OCI-LY3 (cell line): ENCODE data around the gene TMEM54.

ENCODE experiments used
- CTCF ChIP-seq: fragments of 200-600, 300-600 bp; sonication (generic); IDR thresholded peaks from 2 replicates; pipeline ENCODE4 v1.5.1; 2014; ENCODE audit warnings: antibody characterized with exemption, low read length, low read depth
- EZH2phosphoT487 ChIP-seq: fragments of 200-600 bp; shearing (Covaris generic); IDR thresholded peaks from 2 replicates; pipeline ENCODE4 v1.6.1; 2018; ENCODE audit warnings: antibody characterized with exemption, mixed run types, low read depth

- no peak for TF ChIP-seq CTCF
- no peak for TF ChIP-seq EZH2phosphoT487
Measured at GRCh38 chr1:32890516-32891240, 10.5 kb downstream of the TMEM54 start.
